Keratinocyte (primary cell): ENCODE measurements around the gene AP3D1.

ENCODE experiments used
- CTCF ChIP-seq, 3 experiments: IDR thresholded peaks in 1 of 3; conservative IDR thresholded peaks in 1 of 3; optimal IDR thresholded peaks in 1 of 3; 2 replicates in 2 of 3; 3 replicates in 1 of 3; pipeline versions ENCODE3 to v1.5.1; 2011; ENCODE audit warnings: low read length in 3 of 3, mild to moderate bottlenecking in 3 of 3, moderate library complexity in 2 of 3, control low read depth in 1 of 3, inconsistent platforms in 1 of 3; ENCODE audit not compliant: insufficient read depth in 2 of 3; ENCODE audit errors: extremely low read depth in 1 of 3
- EZH2 ChIP-seq: IDR thresholded peaks from one replicate; pipeline ENCODE4 v1.6.1; 2012; ENCODE audit warnings: inconsistent platforms, mild to moderate bottlenecking, low read length, moderate library complexity

GRCh38 chr19:2057484-2058469 lies 93.6 kb downstream of the AP3D1 start:
- TF ChIP-seq CTCF (optimal IDR thresholded peaks at IDR 0.05 in 1 of 3, IDR thresholded peaks at IDR 0.05 in 1 of 3, conservative IDR thresholded peaks at IDR 0.05 in 1 of 3; ENCODE audit: extremely low read depth in 1 of 3, insufficient read depth in 2 of 3, low read length in 3 of 3) (no peak), EZH2 (no peak)
